Hepatocyte (in vitro differentiated cells): Measurements from ENCODE around the gene HSDL1. TPM values are rescaled to one million over a fixed set of nuclear protein-coding genes. Genes with fewer than 3 reads are reported as not detected.
"Not testable (repeated sequence)": the region's sequence is repeated elsewhere in the genome, so short reads cannot be mapped to it uniquely, and the experiment has no call there.

ENCODE experiments used
- DNase-seq: peaks from one replicate; pipeline ENCODE4 v3.0.0-alpha.2; 2016; ENCODE audit warnings: low spot score
- H2AFZ ChIP-seq: fragments of 200-600 bp; sonication (generic); 2 replicates; pipeline ENCODE4 v1.6.0; 2016; ENCODE audit warnings: antibody characterized with exemption, mild to moderate bottlenecking
- H3K27ac ChIP-seq: fragments of 200-600 bp; sonication (generic); 2 replicates; pipeline ENCODE4 v1.5.1; 2016; ENCODE audit warnings: mild to moderate bottlenecking
- H3K27me3 ChIP-seq: fragments of 200-600 bp; sonication (generic); 2 replicates; pipeline ENCODE4 v1.6.1; 2016
- H3K36me3 ChIP-seq: fragments of 200-600 bp; sonication (generic); replicated peaks from 2 replicates; pipeline ENCODE4 v1.5.1; 2016; ENCODE audit warnings: low read depth; ENCODE audit not compliant: insufficient read depth
- H3K4me1 ChIP-seq: fragments of 200-600 bp; sonication (generic); 2 replicates; pipeline ENCODE4 v1.5.1; 2016; ENCODE audit warnings: mild to moderate bottlenecking, moderate library complexity; ENCODE audit not compliant: insufficient read depth
- H3K4me2 ChIP-seq: fragments of 200-600 bp; sonication (generic); 2 replicates; pipeline ENCODE4 v1.6.0; 2016
- H3K4me3 ChIP-seq: fragments of 200-600 bp; sonication (generic); 2 replicates; pipeline ENCODE4 v1.5.1; 2016; ENCODE audit warnings: mild to moderate bottlenecking
- H3K79me2 ChIP-seq: fragments of 200-600 bp; sonication (generic); 2 replicates; pipeline ENCODE4 v1.6.0; 2017; ENCODE audit warnings: mild to moderate bottlenecking
- H3K9me2 ChIP-seq: fragments of 200-600 bp; sonication (generic); replicated peaks from 2 replicates; pipeline ENCODE4 v1.6.0; 2017; ENCODE audit warnings: mild to moderate bottlenecking; ENCODE audit not compliant: insufficient read depth
- H3K9me3 ChIP-seq: fragments of 200-600 bp; sonication (generic); 2 replicates; pipeline ENCODE4 v1.5.1; 2016; ENCODE audit warnings: low read depth, mild to moderate bottlenecking
- H4K20me1 ChIP-seq: fragments of 200-600 bp; sonication (generic); 2 replicates; pipeline ENCODE4 v1.6.0; 2016; ENCODE audit warnings: mild to moderate bottlenecking; ENCODE audit not compliant: insufficient read depth, poor library complexity, severe bottlenecking
- EZH2 ChIP-seq: fragments of 200-600 bp; sonication (generic); IDR thresholded peaks from 2 replicates; pipeline ENCODE4 v1.6.1; 2016; ENCODE audit warnings: antibody characterized with exemption, mild to moderate bottlenecking, borderline replicate concordance
- EZH2phosphoT487 ChIP-seq: fragments of 200-600 bp; sonication (generic); IDR thresholded peaks from one replicate; pipeline ENCODE4 v1.6.1; 2018; ENCODE audit warnings: antibody characterized with exemption, mild to moderate bottlenecking, low read depth, moderate library complexity; ENCODE audit not compliant: unreplicated experiment, severe bottlenecking
- WGBS: methylation state at CpG from one replicate; pipeline ENCODE4 v1.1.6; 2016; ENCODE audit warnings: low lambda C conversion rate; ENCODE audit errors: missing lambda C conversion rate; 5-methylcytosine and 5-hydroxymethylcytosine counted together
- polyA plus RNA-seq: library from polyadenylated mRNA; unstranded; fragments of >200 nt; fragmentation: Nextera tagmentation; extraction: Ambion mirVana; gene quantifications from 2 replicates; pipeline ENCODE4 v1.2.1, GENCODE V29; 2016
- total RNA-seq: library from RNA; depleted of rRNA; stranded (reverse); fragments of >200 nt; gene quantifications from 2 replicates; pipeline ENCODE4 v1.2.3, GENCODE V29; 2014
- TF ChIP-seq, protein P1 (sequence below): fragments of 200-600 bp; sonication (generic); IDR thresholded peaks from 2 replicates; pipeline ENCODE4 v1.5.1; 2016; ENCODE audit warnings: antibody characterized with exemption, mild to moderate bottlenecking; ENCODE audit not compliant: poor library complexity

HSDL1 gene
- total and polyA plus RNA-seq, 2 experiments from 2014 or later = 14.3 to 24.9 TPM

DNA sequence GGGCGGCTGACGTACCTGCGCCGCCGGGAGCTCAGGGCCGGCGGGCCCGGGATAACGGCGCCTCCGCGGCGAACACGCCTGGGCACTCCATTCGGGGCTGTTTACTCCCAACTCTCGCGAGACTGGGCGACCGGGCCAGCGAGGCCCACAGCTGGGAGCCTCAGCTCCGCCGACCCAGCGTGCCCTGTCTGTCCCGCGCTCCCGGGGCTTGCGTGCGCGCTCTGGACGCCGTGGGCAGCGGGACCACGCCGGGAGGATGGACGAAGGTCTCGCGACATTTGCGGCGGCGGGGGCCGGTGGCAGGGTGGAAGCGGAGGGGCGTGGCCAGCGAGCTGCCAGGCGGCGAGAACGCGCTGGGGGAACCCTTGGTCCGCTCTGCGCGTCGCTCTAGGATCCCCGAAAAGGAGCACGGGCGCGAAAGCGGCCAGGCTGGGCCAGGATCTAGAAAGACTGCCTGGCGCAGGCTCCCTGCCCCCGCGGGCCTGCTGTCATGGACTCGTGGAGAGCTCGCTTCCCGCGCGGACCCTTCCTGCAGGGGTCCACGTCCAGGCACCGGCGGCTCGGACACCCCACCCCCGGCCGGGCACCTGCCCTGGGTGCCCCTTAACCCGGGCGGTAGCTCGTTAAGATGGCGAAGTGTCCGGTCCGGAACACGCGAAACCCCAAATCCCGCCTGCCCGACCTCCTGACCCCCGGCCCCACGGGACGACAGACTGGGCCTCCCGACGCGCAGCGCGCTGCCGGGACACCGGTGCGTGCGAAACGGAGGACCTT, 28.1 kb downstream of the HSDL1 start, which contains the start of gene MBTPS1:
MBTPS1 (minus strand) TSS at position 223 of the 774 bp plus-strand sequence. CDS start 15,159 bp downstream, outside the sequence.
- Histone ChIP-seq H3K27ac (peak within 1 kb of the TSS; percentile 96), H3K79me2 (peaks cover 50% of the 10 kb centered on the region), H3K4me1 (peaks cover 14% of the 10 kb centered on the region), H3K4me3 (peak within 1 kb of the TSS; percentile 89), H3K36me3 (no peaks in the 10 kb centered on the region), H3K9me2 (no peaks in the 10 kb centered on the region), H3K4me2 (peak within 1 kb of the TSS; percentile 82), H3K9me3 (no peaks in the 10 kb centered on the region), H3K27me3 (no peaks in the 10 kb centered on the region), H2AFZ (peak within 1 kb of the TSS; percentile 88), H4K20me1 (peaks cover 18% of the 10 kb centered on the region)
- WGBS = 3% methylated on average over 93 of the region's 94 CpGs
- TF ChIP-seq EZH2 (no peak), EZH2phosphoT487 (no peak)
- TF ChIP-seq, protein P1, sequence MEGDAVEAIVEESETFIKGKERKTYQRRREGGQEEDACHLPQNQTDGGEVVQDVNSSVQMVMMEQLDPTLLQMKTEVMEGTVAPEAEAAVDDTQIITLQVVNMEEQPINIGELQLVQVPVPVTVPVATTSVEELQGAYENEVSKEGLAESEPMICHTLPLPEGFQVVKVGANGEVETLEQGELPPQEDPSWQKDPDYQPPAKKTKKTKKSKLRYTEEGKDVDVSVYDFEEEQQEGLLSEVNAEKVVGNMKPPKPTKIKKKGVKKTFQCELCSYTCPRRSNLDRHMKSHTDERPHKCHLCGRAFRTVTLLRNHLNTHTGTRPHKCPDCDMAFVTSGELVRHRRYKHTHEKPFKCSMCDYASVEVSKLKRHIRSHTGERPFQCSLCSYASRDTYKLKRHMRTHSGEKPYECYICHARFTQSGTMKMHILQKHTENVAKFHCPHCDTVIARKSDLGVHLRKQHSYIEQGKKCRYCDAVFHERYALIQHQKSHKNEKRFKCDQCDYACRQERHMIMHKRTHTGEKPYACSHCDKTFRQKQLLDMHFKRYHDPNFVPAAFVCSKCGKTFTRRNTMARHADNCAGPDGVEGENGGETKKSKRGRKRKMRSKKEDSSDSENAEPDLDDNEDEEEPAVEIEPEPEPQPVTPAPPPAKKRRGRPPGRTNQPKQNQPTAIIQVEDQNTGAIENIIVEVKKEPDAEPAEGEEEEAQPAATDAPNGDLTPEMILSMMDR = no peak
- DNase-seq = peak; percentile 99

DNA sequence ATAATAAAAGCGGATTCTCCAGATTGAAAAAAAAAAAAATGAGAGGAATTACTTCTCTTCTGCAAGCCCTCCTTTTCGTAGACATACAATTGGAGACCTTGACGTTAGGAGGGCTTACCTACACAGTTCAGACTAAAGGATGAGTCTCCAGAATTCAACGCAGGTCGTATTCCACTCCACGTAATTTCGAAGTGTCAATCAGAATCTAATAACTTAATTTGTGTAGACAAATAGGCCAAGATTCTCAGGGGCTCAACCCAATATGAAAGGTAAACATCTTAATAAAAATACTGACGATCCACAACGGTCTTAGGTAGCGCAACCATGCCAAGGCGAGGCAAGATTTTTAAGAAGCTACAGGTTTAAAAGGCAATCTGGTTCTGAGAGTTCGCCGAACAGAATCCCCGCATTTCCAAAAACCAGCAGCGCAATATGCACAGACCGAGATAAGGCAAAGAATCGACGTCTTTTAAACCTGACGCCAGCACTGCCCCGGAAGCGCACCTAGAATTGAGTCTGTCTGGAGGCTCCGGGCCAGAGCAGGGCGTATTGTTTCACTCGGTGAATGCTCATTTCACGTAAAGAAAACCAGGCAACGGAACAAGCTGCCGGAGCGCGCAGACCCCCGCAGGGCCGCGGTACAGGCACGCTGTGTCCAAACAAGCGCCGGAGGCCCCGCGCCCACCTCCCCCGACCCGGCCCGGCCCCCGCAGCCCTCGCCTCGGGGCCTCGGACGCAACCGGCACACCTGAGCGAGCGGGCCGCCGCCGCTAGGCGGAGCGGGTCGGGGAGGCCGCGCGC, 28.9 kb downstream of the HSDL1 start:
- 2% methylated on average over 51 of the region's 57 CpGs for WGBS
- no peak for DNase-seq
- H3K27me3 ChIP-seq = no peaks in the 10 kb centered on the region
- H3K79me2 ChIP-seq = peaks cover 58% of the 10 kb centered on the region
- TF ChIP-seq, protein P1 = peak; percentile 29
- TF ChIP-seq EZH2 = no peak
- TF ChIP-seq EZH2phosphoT487 = no peak
- H3K4me3 ChIP-seq = peak overlapping the region; percentile 89
- H3K4me1 ChIP-seq = peaks cover 14% of the 10 kb centered on the region
- H3K9me3 ChIP-seq = no peaks in the 10 kb centered on the region
- no peaks in the 10 kb centered on the region for H3K9me2 ChIP-seq
- H3K4me2 ChIP-seq = peak overlapping the region; percentile 75
- H3K27ac ChIP-seq = peak overlapping the region; percentile 96
- H2AFZ ChIP-seq = peak overlapping the region; percentile 88
- peaks cover 23% of the 10 kb centered on the region for H4K20me1 ChIP-seq
- no peaks in the 10 kb centered on the region for H3K36me3 ChIP-seq

DNA sequence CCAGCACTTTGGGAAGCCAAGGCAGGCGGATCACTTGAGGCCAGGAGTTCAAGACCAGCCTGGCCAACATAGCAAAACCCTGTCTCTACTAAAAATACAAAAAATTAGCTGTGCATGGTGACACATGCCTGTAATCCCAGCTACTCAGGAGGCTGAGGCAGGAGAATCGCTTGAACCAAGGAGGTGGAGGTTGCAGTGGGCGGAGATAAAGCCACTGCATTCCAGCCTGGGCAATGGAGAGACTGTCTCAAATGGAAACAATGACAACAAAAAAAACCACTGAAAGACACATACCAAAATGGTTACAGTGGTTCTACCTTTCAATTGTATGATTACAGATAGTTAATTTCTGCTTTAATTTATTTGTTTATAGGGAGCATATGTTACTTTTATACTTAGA, 33.0 kb downstream of the HSDL1 start:
- H2AFZ ChIP-seq, H3K4me2 ChIP-seq, H3K27ac ChIP-seq, H3K9me3 ChIP-seq, H3K36me3 ChIP-seq, H3K4me3 ChIP-seq, DNase-seq, H3K4me1 ChIP-seq, H3K9me2 ChIP-seq, H3K27me3 ChIP-seq: not testable (repeated sequence)
- Histone ChIP-seq H3K79me2 (peaks cover 92% of the 10 kb centered on the region), H4K20me1 (peaks cover 57% of the 10 kb centered on the region)
- WGBS = 94% methylated on average over 3 of the region's 3 CpGs

DNA sequence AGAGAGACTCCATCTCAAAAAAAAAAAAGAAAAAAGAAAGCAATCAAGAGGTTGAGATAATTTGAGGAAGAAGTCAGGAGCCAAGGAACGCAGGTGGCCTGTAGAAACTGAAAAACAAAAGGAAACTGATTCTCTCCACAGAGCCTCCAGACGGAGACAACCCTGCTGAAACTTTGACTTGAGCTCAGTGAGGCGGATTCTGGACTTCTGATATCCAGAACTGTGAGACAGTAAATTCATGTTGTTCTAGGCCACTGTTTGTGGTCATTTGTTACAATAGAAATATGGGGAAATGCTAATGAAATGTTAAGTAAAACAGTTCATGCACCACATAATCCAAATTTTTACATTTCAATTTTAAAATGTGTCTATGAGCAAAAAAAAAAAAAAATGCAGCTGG, 33.5 kb downstream of the HSDL1 start:
- no peaks in the 10 kb centered on the region for H3K36me3 ChIP-seq
- TF ChIP-seq EZH2phosphoT487 (no peak), EZH2 (no peak)
- TF ChIP-seq, protein P1 = no peak
- no peak overlapping the region for H3K4me2 ChIP-seq
- DNase-seq = no peak
- H3K27ac ChIP-seq = no peak overlapping the region
- H3K4me1 ChIP-seq = peaks cover 9% of the 10 kb centered on the region
- no peaks in the 10 kb centered on the region for H3K27me3 ChIP-seq
- H3K4me3 ChIP-seq = no peak overlapping the region
- H2AFZ ChIP-seq = no peak overlapping the region
- H3K79me2 ChIP-seq = peaks cover 97% of the 10 kb centered on the region
- 91% methylated on average over 3 of the region's 3 CpGs for WGBS
- H3K9me3 ChIP-seq = no peaks in the 10 kb centered on the region
- H3K9me2 ChIP-seq = no peaks in the 10 kb centered on the region
- peaks cover 61% of the 10 kb centered on the region for H4K20me1 ChIP-seq
